HepG2 (cell line): ENCODE results near the gene GLDN. TPM values are rescaled to one million over a fixed set of nuclear protein-coding genes. Genes with fewer than 3 reads are reported as not detected.

Experiments used
- JARID2 ChIP-seq: sonication (generic); formaldehyde crosslinking; IDR thresholded peaks from 2 replicates; pipeline ENCODE4 v1.8.1; 2023; ENCODE audit warnings: missing genetic modification reagents, inconsistent platforms; ENCODE audit not compliant: insufficient replicate concordance
- JUNB ChIP-seq: sonication (generic); formaldehyde crosslinking; IDR thresholded peaks from 2 replicates; pipeline ENCODE4 v1.8.0; 2022; ENCODE audit warnings: missing genetic modification reagents, mild to moderate bottlenecking, borderline replicate concordance
- MATR3 ChIP-seq: sonication (generic); formaldehyde crosslinking; IDR thresholded peaks from 2 replicates; pipeline ENCODE4 v1.4.0; 2020; ENCODE audit warnings: missing genetic modification reagents
- PLRG1 ChIP-seq: fragments of 450-650 bp; conservative IDR thresholded peaks from 2 replicates; pipeline ENCODE4 v1.6.1; 2016
- REPIN1 ChIP-seq: sonication (generic); formaldehyde crosslinking; IDR thresholded peaks from 2 replicates; pipeline ENCODE4 v1.8.0; 2022; ENCODE audit warnings: missing genetic modification reagents, low read depth, mild to moderate bottlenecking, borderline replicate concordance
- SCMH1 ChIP-seq: sonication (generic); formaldehyde crosslinking; IDR thresholded peaks from 2 replicates; pipeline ENCODE4 v1.9.0; 2021; ENCODE audit warnings: missing genetic modification reagents, mild to moderate bottlenecking, borderline replicate concordance
- SMAD1 ChIP-seq: sonication (generic); formaldehyde crosslinking; IDR thresholded peaks from 2 replicates; pipeline ENCODE4 v1.4.0; 2020; ENCODE audit warnings: missing genetic modification reagents, low read depth, mild to moderate bottlenecking, borderline replicate concordance
- SRY ChIP-seq: sonication (generic); formaldehyde crosslinking; IDR thresholded peaks from 2 replicates; pipeline ENCODE4 v1.8.0; 2022; ENCODE audit warnings: mild to moderate bottlenecking, missing genetic modification reagents
- ZBTB8A ChIP-seq: sonication (generic); formaldehyde crosslinking; IDR thresholded peaks from 2 replicates; pipeline ENCODE4 v1.4.0; 2020; ENCODE audit warnings: mild to moderate bottlenecking, low read depth, missing genetic modification reagents, borderline replicate concordance
- ZNF362 ChIP-seq: sonication (generic); formaldehyde crosslinking; IDR thresholded peaks from 2 replicates; pipeline ENCODE4 v1.4.0; 2020; ENCODE audit warnings: missing genetic modification reagents, mild to moderate bottlenecking, borderline replicate concordance
- ZNF652 ChIP-seq: IDR thresholded peaks from 2 replicates; pipeline ENCODE4 v1.6.1; 2016; ENCODE audit warnings: low read depth, borderline replicate concordance
- ZNF724P ChIP-seq: sonication (generic); formaldehyde crosslinking; IDR thresholded peaks from 2 replicates; pipeline ENCODE4 v1.8.0; 2022; ENCODE audit warnings: missing genetic modification reagents, borderline replicate concordance
- polyA plus RNA-seq, 8 experiments: library from polyadenylated mRNA; depleted of rRNA in 3 of 8; stranded (reverse) in 7 of 8; unstranded in 1 of 8; fragments of >200 nt; fragmentation: Illumina TruSeq in 4 of 8; extraction: Trizol in 4 of 8; gene quantifications; 2 replicates each; pipeline versions ENCODE4 v1.2.1 to v1.2.3, GENCODE V29; 2011 to 2016; ENCODE audit warnings: low read depth in 4 of 8, missing spikeins in 1 of 8, mixed read lengths in 1 of 8; ENCODE audit not compliant: insufficient read depth in 1 of 8
- total RNA-seq, 5 experiments: library from RNA; depleted of rRNA; stranded (reverse); fragments of >200 nt; fragmentation: Illumina TruSeq; extraction: Trizol; gene quantifications; 2 replicates each; pipeline ENCODE4 v1.2.3, GENCODE V29; 2016; ENCODE audit warnings: low read depth in 1 of 5
- TF ChIP-seq, protein P1 (sequence below), 2 experiments: fragments of 450-650 bp in 1 of 2; sonication (generic) in 1 of 2; formaldehyde crosslinking in 1 of 2; IDR thresholded peaks; 2 replicates each; pipeline versions ENCODE4 v1.6.1 to v1.8.0; 2016 to 2022; ENCODE audit warnings: antibody characterized with exemption in 1 of 2, mild to moderate bottlenecking in 1 of 2, missing genetic modification reagents in 1 of 2
- TF ChIP-seq, protein P2 (sequence below): sonication (generic); formaldehyde crosslinking; IDR thresholded peaks from 2 replicates; pipeline ENCODE4 v1.8.1; 2023; ENCODE audit warnings: missing genetic modification reagents, inconsistent platforms, borderline replicate concordance

Gene GLDN
- total and polyA plus RNA-seq, 2 of the 13 experiments (the other 11 are each of a cell fraction or from before 2014, with no cell fraction given), result 0.86 to 1.0 TPM

- TF ChIP-seq, protein P1, sequence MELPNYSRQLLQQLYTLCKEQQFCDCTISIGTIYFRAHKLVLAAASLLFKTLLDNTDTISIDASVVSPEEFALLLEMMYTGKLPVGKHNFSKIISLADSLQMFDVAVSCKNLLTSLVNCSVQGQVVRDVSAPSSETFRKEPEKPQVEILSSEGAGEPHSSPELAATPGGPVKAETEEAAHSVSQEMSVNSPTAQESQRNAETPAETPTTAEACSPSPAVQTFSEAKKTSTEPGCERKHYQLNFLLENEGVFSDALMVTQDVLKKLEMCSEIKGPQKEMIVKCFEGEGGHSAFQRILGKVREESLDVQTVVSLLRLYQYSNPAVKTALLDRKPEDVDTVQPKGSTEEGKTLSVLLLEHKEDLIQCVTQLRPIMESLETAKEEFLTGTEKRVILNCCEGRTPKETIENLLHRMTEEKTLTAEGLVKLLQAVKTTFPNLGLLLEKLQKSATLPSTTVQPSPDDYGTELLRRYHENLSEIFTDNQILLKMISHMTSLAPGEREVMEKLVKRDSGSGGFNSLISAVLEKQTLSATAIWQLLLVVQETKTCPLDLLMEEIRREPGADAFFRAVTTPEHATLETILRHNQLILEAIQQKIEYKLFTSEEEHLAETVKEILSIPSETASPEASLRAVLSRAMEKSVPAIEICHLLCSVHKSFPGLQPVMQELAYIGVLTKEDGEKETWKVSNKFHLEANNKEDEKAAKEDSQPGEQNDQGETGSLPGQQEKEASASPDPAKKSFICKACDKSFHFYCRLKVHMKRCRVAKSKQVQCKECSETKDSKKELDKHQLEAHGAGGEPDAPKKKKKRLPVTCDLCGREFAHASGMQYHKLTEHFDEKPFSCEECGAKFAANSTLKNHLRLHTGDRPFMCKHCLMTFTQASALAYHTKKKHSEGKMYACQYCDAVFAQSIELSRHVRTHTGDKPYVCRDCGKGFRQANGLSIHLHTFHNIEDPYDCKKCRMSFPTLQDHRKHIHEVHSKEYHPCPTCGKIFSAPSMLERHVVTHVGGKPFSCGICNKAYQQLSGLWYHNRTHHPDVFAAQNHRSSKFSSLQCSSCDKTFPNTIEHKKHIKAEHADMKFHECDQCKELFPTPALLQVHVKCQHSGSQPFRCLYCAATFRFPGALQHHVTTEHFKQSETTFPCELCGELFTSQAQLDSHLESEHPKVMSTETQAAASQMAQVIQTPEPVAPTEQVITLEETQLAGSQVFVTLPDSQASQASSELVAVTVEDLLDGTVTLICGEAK (IDR thresholded peaks at IDR 0.05), result no peak
- TF ChIP-seq, protein P1 (CRISPR knock-in tag; IDR thresholded peaks at IDR 0.05), result peak; percentile 26; the same call in 1 of the 2 replicates
- TF ChIP-seq REPIN1 (CRISPR knock-in tag) (no peak; the same call in 1 of the 2 replicates), ZNF724P (CRISPR knock-in tag) (no peak), SMAD1 (CRISPR knock-in tag) (no peak), PLRG1 (no peak), SCMH1 (no peak), JUNB (CRISPR knock-in tag) (no peak), JARID2 (CRISPR knock-in tag) (no peak), ZBTB8A (no peak), ZNF652 (CRISPR knock-in tag) (no peak), MATR3 (no peak), SRY (CRISPR knock-in tag) (0 out of 2 replicates have a peak, but pooled peaks have one; percentile 35), ZNF362 (CRISPR knock-in tag) (no peak)
- TF ChIP-seq, protein P2, sequence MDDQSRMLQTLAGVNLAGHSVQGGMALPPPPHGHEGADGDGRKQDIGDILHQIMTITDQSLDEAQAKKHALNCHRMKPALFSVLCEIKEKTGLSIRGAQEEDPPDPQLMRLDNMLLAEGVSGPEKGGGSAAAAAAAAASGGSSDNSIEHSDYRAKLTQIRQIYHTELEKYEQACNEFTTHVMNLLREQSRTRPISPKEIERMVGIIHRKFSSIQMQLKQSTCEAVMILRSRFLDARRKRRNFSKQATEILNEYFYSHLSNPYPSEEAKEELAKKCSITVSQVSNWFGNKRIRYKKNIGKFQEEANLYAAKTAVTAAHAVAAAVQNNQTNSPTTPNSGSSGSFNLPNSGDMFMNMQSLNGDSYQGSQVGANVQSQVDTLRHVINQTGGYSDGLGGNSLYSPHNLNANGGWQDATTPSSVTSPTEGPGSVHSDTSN (CRISPR knock-in tag), result no peak
Measured at GRCh38 chr15:51314391-51315337, 26.8 kb upstream of the GLDN start (continued).
